ENCODE data around the gene DUSP18. TPM values are rescaled to one million over a fixed set of nuclear protein-coding genes. Genes with fewer than 3 reads are reported as not detected.
A peak's percentile ranks its signal among the peaks of the same experiment; 100 is the strongest.
"Not testable (repeated sequence)": the region's sequence is repeated elsewhere in the genome, so short reads cannot be mapped to it uniquely, and the experiment has no call there.

The DUSP18 gene
- total RNA-seq (10 to 100 TPM in 3 of 5 donors, 1 to 10 TPM in 2; 9.4 to 19.4 (median 18.8) TPM), total RNA-seq (10.3 to 103 (median 20.6) reads per million in 29 experiments)
- total RNA-seq (2013) = 14.2 TPM

DNA sequence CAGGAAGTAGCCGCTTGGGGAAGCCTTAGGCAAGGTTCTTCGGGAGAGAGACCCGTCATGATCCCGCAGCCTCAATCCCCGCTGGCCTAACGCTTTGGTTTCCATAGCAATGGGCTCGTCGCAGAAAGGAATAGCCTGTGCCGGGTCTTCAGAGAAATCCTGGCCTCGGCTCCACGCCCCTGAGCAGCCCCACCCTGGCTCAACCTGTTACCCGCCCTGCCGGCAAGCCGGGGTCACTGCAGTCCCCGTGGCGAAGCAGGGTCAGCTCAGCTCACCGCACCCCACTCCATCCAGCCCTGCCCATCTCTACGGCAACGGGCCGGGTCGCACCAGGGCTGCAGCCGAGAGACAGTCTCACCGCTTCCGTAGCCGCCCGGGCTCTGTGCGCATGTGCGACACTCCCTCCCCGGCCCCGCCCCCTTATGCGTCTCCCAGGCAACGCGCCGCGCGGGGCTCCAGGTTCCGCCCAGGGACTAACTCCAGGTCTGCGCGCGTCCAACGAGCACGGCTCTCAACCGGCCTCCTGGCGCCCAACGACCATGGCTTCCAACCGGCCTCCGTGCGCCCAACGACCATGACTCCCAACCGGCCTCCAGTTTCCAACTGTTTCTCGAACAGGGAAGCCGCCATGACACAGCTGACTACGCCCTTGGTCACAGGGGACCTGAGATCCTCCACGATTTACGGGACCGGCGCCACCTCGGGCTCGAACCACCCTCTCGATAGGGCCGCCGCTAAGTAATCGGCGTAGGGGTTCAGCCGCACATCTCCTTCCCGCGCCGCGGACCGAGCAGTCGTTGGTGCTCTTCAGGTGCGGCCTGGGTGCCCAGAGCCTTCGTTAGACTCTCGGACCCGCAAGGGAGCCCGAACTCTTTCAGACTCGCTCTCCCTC, at the start of gene DUSP18:
Gene DUSP18, minus strand, starts transcription at position 382 of the 892 bp plus-strand sequence. CDS start 3,872 bp downstream, outside the sequence.
- peaks cover 4 to 5% of the 10 kb centered on the region in 2 experiments for H3K27me3 ChIP-seq (replicated peaks in 1 of 2; ENCODE audit: control insufficient read depth in 2 of 2, extremely low read depth in 1 of 2, insufficient read depth in 2 of 2, low read length in 1 of 2)
- peaks cover 14% of the 10 kb centered on the region for H3K36me3 Mint-ChIP-seq
- H3K4me1 ChIP-seq (ENCODE audit: control insufficient read depth in 1 of 2, extremely low read depth in 1 of 2, insufficient read depth in 2 of 2, low read length in 2 of 2) = peaks cover 6 to 24% of the 10 kb centered on the region in 2 experiments
- ATAC-seq (replicated peaks in 1 of 4) (peak; percentile 93 to 96 (median 95)), DNase-seq (peak; percentile 78 to 98 (median 89))
- H3K9me3 Mint-ChIP-seq = no peaks in the 10 kb centered on the region
- peak within 1 kb of the TSS; percentile 83 to 89 for H3K4me3 ChIP-seq (ENCODE audit: control insufficient read depth in 1 of 2, extremely low read depth in 1 of 2, low read length in 1 of 2)
- POLR2A ChIA-PET = no interaction called here
- CTCF ChIA-PET = interaction anchor here in 1 of 2 donors (0.6 to 0.8 kb wide), 2 partner anchors 33 to 308 kb away, joined by 3 to 4 read pairs; no protein-coding TSS in a partner anchor
- peaks cover 0 to 15% of the 10 kb centered on the region in 2 donors for H3K36me3 ChIP-seq (ENCODE audit: control insufficient read depth in 2 of 2, extremely low read depth in 1 of 2, insufficient read depth in 1 of 2, low read length in 1 of 2)
- H3K27me3 Mint-ChIP-seq = no peaks in the 10 kb centered on the region
- under 1% methylated on average over 75 of the region's 77 CpGs for WGBS (ENCODE audit: insufficient coverage)
- H3K4me3 Mint-ChIP-seq = peak within 1 kb of the TSS; percentile 83 to 97 (median 94)
- H3K27ac Mint-ChIP-seq = peak within 1 kb of the TSS; percentile 83 to 89
- H3K9me3 ChIP-seq = no peaks in the 10 kb centered on the region
- peaks cover 26 to 34% (median 29%) of the 10 kb centered on the region in 3 donors for H3K4me1 Mint-ChIP-seq
- peak within 1 kb of the TSS; percentile 27 for H3K27ac ChIP-seq (ENCODE audit: low read length)

- H3K4me3 Mint-ChIP-seq = no peak overlapping the region
- POLR2A ChIA-PET = no interaction called here
- no peak overlapping the region for H3K27ac ChIP-seq (ENCODE audit: low read length)
- H3K36me3 Mint-ChIP-seq = no peaks in the 10 kb centered on the region
- H3K36me3 ChIP-seq (ENCODE audit: control insufficient read depth in 2 of 2, extremely low read depth in 1 of 2, insufficient read depth in 1 of 2, low read length in 1 of 2) = no peaks in the 10 kb centered on the region
- DNase-seq (no peak), ATAC-seq (replicated peaks in 1 of 4) (no peak)
- peaks cover 2 to 8% of the 10 kb centered on the region in 2 donors for H3K27me3 Mint-ChIP-seq
- H3K9me3 Mint-ChIP-seq = no peaks in the 10 kb centered on the region
- H3K4me3 ChIP-seq (ENCODE audit: control insufficient read depth in 1 of 2, extremely low read depth in 1 of 2, low read length in 1 of 2) = no peak overlapping the region
- peaks cover 0 to 8% of the 10 kb centered on the region in 2 experiments for H3K4me1 ChIP-seq (ENCODE audit: control insufficient read depth in 1 of 2, extremely low read depth in 1 of 2, insufficient read depth in 2 of 2, low read length in 2 of 2)
- CTCF ChIA-PET = no interaction called here
- peaks cover 0 to 9% (median 7%) of the 10 kb centered on the region in 3 donors for H3K4me1 Mint-ChIP-seq
- H3K27ac Mint-ChIP-seq = no peak overlapping the region
- H3K9me3 ChIP-seq = no peaks in the 10 kb centered on the region
- peaks cover 0 to 3% of the 10 kb centered on the region in 2 experiments for H3K27me3 ChIP-seq (replicated peaks in 1 of 2; ENCODE audit: control insufficient read depth in 2 of 2, extremely low read depth in 1 of 2, insufficient read depth in 2 of 2, low read length in 1 of 2)
- WGBS (ENCODE audit: insufficient coverage) = no CpG with 5 or more reads among the region's 2 CpGs
Observed at GRCh38 chr22:30714062-30714461, 46.4 kb upstream of the DUSP18 start.

DNA sequence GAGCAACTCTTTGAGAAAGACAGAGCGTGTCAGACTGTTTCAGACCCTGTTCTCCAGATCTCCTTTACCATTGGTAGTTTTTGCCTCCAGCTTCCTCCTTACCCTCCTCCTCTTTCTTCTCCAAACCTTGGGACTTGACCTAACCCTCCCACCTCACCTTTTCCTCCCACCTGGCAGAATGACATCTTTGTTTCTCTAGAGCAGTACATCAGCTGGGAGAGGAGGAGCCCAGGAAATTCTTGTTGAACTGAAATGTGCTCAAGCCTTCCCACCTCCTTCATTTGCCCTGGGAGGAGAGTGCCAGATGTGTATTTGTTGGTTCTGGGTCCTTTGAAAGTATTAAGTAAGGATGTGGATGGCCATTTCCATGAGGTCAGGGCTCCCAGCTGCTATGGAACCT, 44.4 kb upstream of the DUSP18 start:
- no peak overlapping the region for H3K27ac Mint-ChIP-seq
- Histone ChIP-seq H3K4me1 (ENCODE audit: control insufficient read depth in 1 of 2, extremely low read depth in 1 of 2, insufficient read depth in 2 of 2, low read length in 2 of 2) (peaks cover 0 to 8% of the 10 kb centered on the region in 2 experiments), H3K4me3 (ENCODE audit: control insufficient read depth in 1 of 2, extremely low read depth in 1 of 2, low read length in 1 of 2) (no peak overlapping the region), H3K9me3 (no peaks in the 10 kb centered on the region), H3K27ac (ENCODE audit: low read length) (no peak overlapping the region), H3K36me3 (ENCODE audit: control insufficient read depth in 2 of 2, extremely low read depth in 1 of 2, insufficient read depth in 1 of 2, low read length in 1 of 2) (no peaks in the 10 kb centered on the region), H3K27me3 (replicated peaks in 1 of 2; ENCODE audit: control insufficient read depth in 2 of 2, extremely low read depth in 1 of 2, insufficient read depth in 2 of 2, low read length in 1 of 2) (no peaks in the 10 kb centered on the region)
- peaks cover 0 to 9% (median 7%) of the 10 kb centered on the region in 3 donors for H3K4me1 Mint-ChIP-seq
- WGBS (ENCODE audit: insufficient coverage) = no CpG with 5 or more reads among the region's 1 CpG
- ChIA-PET POLR2A (no interaction called here), CTCF (no interaction called here)
- DNase-seq (no peak), ATAC-seq (replicated peaks in 1 of 4) (no peak)
- H3K9me3 Mint-ChIP-seq = no peaks in the 10 kb centered on the region
- H3K4me3 Mint-ChIP-seq = no peak overlapping the region
- H3K27me3 Mint-ChIP-seq = peaks cover 2 to 8% of the 10 kb centered on the region in 2 donors
- no peaks in the 10 kb centered on the region for H3K36me3 Mint-ChIP-seq

- H3K27me3 Mint-ChIP-seq; POLR2A ChIA-PET; H3K36me3 Mint-ChIP-seq; H3K9me3 Mint-ChIP-seq; H3K4me3 ChIP-seq (ENCODE audit: control insufficient read depth in 1 of 2, extremely low read depth in 1 of 2, low read length in 1 of 2); H3K36me3 ChIP-seq (ENCODE audit: control insufficient read depth in 2 of 2, extremely low read depth in 1 of 2, insufficient read depth in 1 of 2, low read length in 1 of 2); H3K27me3 ChIP-seq (replicated peaks in 1 of 2; ENCODE audit: control insufficient read depth in 2 of 2, extremely low read depth in 1 of 2, insufficient read depth in 2 of 2, low read length in 1 of 2); CTCF ChIA-PET; H3K9me3 ChIP-seq; H3K4me3 Mint-ChIP-seq; H3K27ac ChIP-seq (ENCODE audit: low read length): not testable (repeated sequence)
- peaks cover 0 to 23% of the 10 kb centered on the region in 2 experiments for H3K4me1 ChIP-seq (ENCODE audit: control insufficient read depth in 1 of 2, extremely low read depth in 1 of 2, insufficient read depth in 2 of 2, low read length in 2 of 2)
- DNase-seq (peak in 12 of 35 experiments; percentile 10 to 48 (median 23)), ATAC-seq (replicated peaks in 1 of 4) (peak in 3 of 4 experiments; percentile 27 to 58 (median 48))
- peaks cover 0 to 18% (median 11%) of the 10 kb centered on the region in 3 donors for H3K4me1 Mint-ChIP-seq
- peak overlapping the region in 1 of 2 donors; percentile 44 for H3K27ac Mint-ChIP-seq
- WGBS (ENCODE audit: insufficient coverage) = no CpG with 5 or more reads among the region's 6 CpGs
Observed at GRCh38 chr22:30709980-30710379, 42.3 kb upstream of the DUSP18 start.

GRCh38 chr22:30705710-30706651, 38.3 kb upstream of the DUSP18 start:
- H3K27ac Mint-ChIP-seq = no peak overlapping the region
- no peak overlapping the region for H3K27ac ChIP-seq (ENCODE audit: low read length)
- H3K4me3 ChIP-seq (ENCODE audit: control insufficient read depth in 1 of 2, extremely low read depth in 1 of 2, low read length in 1 of 2) = no peak overlapping the region
- ATAC-seq (replicated peaks in 1 of 4) (peak in 2 of 4 experiments; percentile 32 to 38), DNase-seq (peak in 1 of 35 experiments; percentile 15)
- ChIA-PET POLR2A (no interaction called here), CTCF (no interaction called here)
- no peaks in the 10 kb centered on the region for H3K36me3 Mint-ChIP-seq
- 22% methylated on average over 4 of the region's 11 CpGs for WGBS (ENCODE audit: insufficient coverage)
- H3K9me3 ChIP-seq = no peaks in the 10 kb centered on the region
- no peaks in the 10 kb centered on the region for H3K9me3 Mint-ChIP-seq
- no peak overlapping the region for H3K4me3 Mint-ChIP-seq
- no peaks in the 10 kb centered on the region for H3K36me3 ChIP-seq (ENCODE audit: control insufficient read depth in 2 of 2, extremely low read depth in 1 of 2, insufficient read depth in 1 of 2, low read length in 1 of 2)
- H3K27me3 Mint-ChIP-seq = no peaks in the 10 kb centered on the region
- H3K4me1 ChIP-seq (ENCODE audit: control insufficient read depth in 1 of 2, extremely low read depth in 1 of 2, insufficient read depth in 2 of 2, low read length in 2 of 2) = peaks cover 0 to 23% of the 10 kb centered on the region in 2 experiments
- peaks cover 0 to 18% (median 11%) of the 10 kb centered on the region in 3 donors for H3K4me1 Mint-ChIP-seq
- no peaks in the 10 kb centered on the region for H3K27me3 ChIP-seq (replicated peaks in 1 of 2; ENCODE audit: control insufficient read depth in 2 of 2, extremely low read depth in 1 of 2, insufficient read depth in 2 of 2, low read length in 1 of 2)

- POLR2A ChIA-PET = no interaction called here
- no peak for ATAC-seq (replicated peaks in 1 of 4)
- Mint-ChIP-seq H3K36me3 (no peaks in the 10 kb centered on the region), H3K27me3 (no peaks in the 10 kb centered on the region), H3K4me1 (peaks cover 0 to 13% (median 6%) of the 10 kb centered on the region in 3 donors), H3K27ac (no peak overlapping the region), H3K9me3 (no peaks in the 10 kb centered on the region), H3K4me3 (no peak overlapping the region)
- Histone ChIP-seq H3K36me3 (ENCODE audit: control insufficient read depth in 2 of 2, extremely low read depth in 1 of 2, insufficient read depth in 1 of 2, low read length in 1 of 2) (no peaks in the 10 kb centered on the region), H3K4me3 (ENCODE audit: control insufficient read depth in 1 of 2, extremely low read depth in 1 of 2, low read length in 1 of 2) (no peak overlapping the region), H3K4me1 (ENCODE audit: control insufficient read depth in 1 of 2, extremely low read depth in 1 of 2, insufficient read depth in 2 of 2, low read length in 2 of 2) (peaks cover 0 to 22% of the 10 kb centered on the region in 2 experiments), H3K27me3 (replicated peaks in 1 of 2; ENCODE audit: control insufficient read depth in 2 of 2, extremely low read depth in 1 of 2, insufficient read depth in 2 of 2, low read length in 1 of 2) (no peaks in the 10 kb centered on the region), H3K9me3 (no peaks in the 10 kb centered on the region), H3K27ac (ENCODE audit: low read length) (no peak overlapping the region)
- CTCF ChIA-PET = no interaction called here
- 100% methylated on average over 1 of the region's 5 CpGs for WGBS (ENCODE audit: insufficient coverage)
- DNase-seq = no peak
Observed at GRCh38 chr22:30704978-30705377, 37.3 kb upstream of the DUSP18 start.

Measured in T-cell (primary cell).